ENCODE data around the gene GOLGA6L2. TPM values are rescaled to one million over a fixed set of nuclear protein-coding genes. Genes with fewer than 3 reads are reported as not detected.
A peak's percentile ranks its signal among the peaks of the same experiment; 100 is the strongest.

GOLGA6L2 gene
- total RNA-seq (2016; rRNA removed; fragmentation: Illumina TruSeq; extraction: Trizol) (not detected in 2 replicates), polyA plus RNA-seq (2011; rRNA removed) (not detected in 2 replicates), polyA minus RNA-seq (2011; rRNA and poly(A)+ RNA removed; ENCODE audit: low replicate concordance) (not detected in 2 replicates), Bru-seq, nascent RNA (not detected), BruChase-seq, experiment 1, labeled RNA remaining after a 6-hour chase (not detected), BruChase-seq, experiment 2, labeled RNA remaining after a 2-hour chase (not detected)
- not detected in 2 replicates for total RNA-seq (2016; cell fraction: cytosol; rRNA removed; fragmentation: Illumina TruSeq; extraction: Trizol; ENCODE audit: low read depth)
- total RNA-seq (2016; cell fraction: insoluble cytoplasmic fraction; rRNA removed; fragmentation: Illumina TruSeq; extraction: Trizol): not detected in 2 replicates
- total RNA-seq (2016; cell fraction: membrane; rRNA removed; fragmentation: Illumina TruSeq; extraction: Trizol): not detected in 2 replicates
- not detected in 2 replicates for total RNA-seq (2016; cell fraction: nucleus; rRNA removed; fragmentation: Illumina TruSeq; extraction: Trizol)
- not detected in 2 replicates for polyA plus RNA-seq (2011; cell fraction: cytosol; rRNA removed)
- not detected in 2 replicates for polyA plus RNA-seq (2011; cell fraction: nucleus; rRNA removed)
- polyA plus RNA-seq (2012): not detected in 2 replicates
- polyA plus RNA-seq (2016; cell fraction: cytosol; fragmentation: Illumina TruSeq; extraction: Trizol; ENCODE audit: low read depth): not detected in 2 replicates
- polyA plus RNA-seq (2016; cell fraction: insoluble cytoplasmic fraction; fragmentation: Illumina TruSeq; extraction: Trizol; ENCODE audit: low read depth): not detected in 2 replicates
- polyA plus RNA-seq (2016; cell fraction: membrane; fragmentation: Illumina TruSeq; extraction: Trizol; ENCODE audit: low read depth): not detected in 2 replicates
- polyA plus RNA-seq (2016; cell fraction: nucleus; fragmentation: Illumina TruSeq; extraction: Trizol; ENCODE audit: insufficient read depth, low read depth): not detected in 2 replicates
- polyA minus RNA-seq (2011; cell fraction: cytosol; rRNA and poly(A)+ RNA removed): not detected in 2 replicates
- not detected in 2 replicates for polyA minus RNA-seq (2011; cell fraction: nucleus; rRNA and poly(A)+ RNA removed)
- long read RNA-seq, experiment 1: 0 reads
- long read RNA-seq, experiment 2: 0 reads

DNA sequence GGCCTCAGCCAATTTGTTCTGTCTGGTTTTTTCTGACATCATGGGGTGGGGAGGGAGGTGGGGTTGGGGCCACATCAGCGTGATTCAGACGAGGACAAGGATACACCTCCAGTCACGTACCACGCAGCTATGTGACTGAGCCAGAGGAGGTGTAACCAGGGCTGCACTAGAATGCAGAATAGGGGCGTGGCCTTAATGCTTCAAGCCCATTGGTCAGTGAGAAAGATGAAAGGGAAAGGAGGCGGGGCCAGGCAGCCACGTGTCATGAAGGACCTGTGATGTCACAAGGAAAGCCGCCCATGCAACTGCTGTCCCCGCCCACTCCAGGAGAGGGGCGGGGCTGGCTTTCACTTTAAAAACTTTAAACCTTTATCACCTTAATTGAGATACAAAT, at the start of gene GOLGA6L2:
Gene GOLGA6L2 (minus strand): TSS at position 137 of the 394 bp plus-strand sequence. CDS start 62 bp downstream, at position 75.
- BruUV-seq (replicated peaks): no TSS peak
- no peak within 1 kb of the TSS for H3K9ac ChIP-seq (ENCODE audit: insufficient read depth, low read depth, low read length)
- DNase-seq (ENCODE audit: low spot score) (no peak), ATAC-seq (peak; percentile 34), FAIRE-seq (no peak)
- TF ChIP-seq MED8 (CRISPR knock-in tag; IDR thresholded peaks at IDR 0.05; ENCODE audit: insufficient replicate concordance) (no peak), CREB1 (IDR thresholded peaks at IDR 0.05) (peak; percentile 57), CREB1 (CRISPR knock-in tag; IDR thresholded peaks at IDR 0.05) (no peak), SP1 (IDR thresholded peaks at IDR 0.05) (no peak), SP1 (CRISPR knock-in tag; IDR thresholded peaks at IDR 0.05) (0 out of 2 replicates have a peak, but pooled peaks have one; percentile 42)
- H3K4me1 ChIP-seq (ENCODE audit: insufficient read depth, low read length): peaks cover 15% of the 10 kb centered on the region
- H3K27ac ChIP-seq (ENCODE audit: extremely low read length, insufficient read depth, low read length): no peak within 1 kb of the TSS
- ChIA-PET POLR2A (no interaction called here), CTCF (ENCODE audit: low intra/inter-chr PET ratio, low total read pairs) (no interaction called here)
- peaks cover 0 to 6% of the 10 kb centered on the region in 2 experiments; a peak in 1 of 5 replicates for H3K27me3 ChIP-seq (ENCODE audit: control insufficient read depth in 1 of 2, insufficient read depth in 2 of 2, low read length in 2 of 2)
- no peak within 1 kb of the TSS for H3K4me3 ChIP-seq (replicated peaks in 1 of 3; ENCODE audit: insufficient read depth in 1 of 3, low read depth in 2 of 3, low read length in 3 of 3)
- H4K20me1 ChIP-seq (ENCODE audit: insufficient read depth, low read length): no peaks in the 10 kb centered on the region
- no peaks in the 10 kb centered on the region for H3K36me3 ChIP-seq (replicated peaks in 1 of 2; ENCODE audit: control insufficient read depth in 1 of 2, insufficient read depth in 2 of 2, low read length in 2 of 2)
- WGBS (ENCODE audit: low lambda C conversion rate): 41% methylated on average over 10 of the region's 10 CpGs
- peak within 1 kb of the TSS; percentile 23; the same call in 1 of the 2 replicates for H3K4me2 ChIP-seq (ENCODE audit: low read depth, low read length)
- in situ Hi-C loops (cut with HindIII; ENCODE audit: extremely low pct_ligation_motif_present, low pct_unique_long_range_greater_than_20kb) (no loop called here), intact Hi-C loops (cut with micrococcal nuclease; ENCODE audit: unreplicated experiment) (no loop called here)
- no peaks in the 10 kb centered on the region for H3K79me2 ChIP-seq (ENCODE audit: insufficient read depth, low read length)
- no peak within 1 kb of the TSS for H2AFZ ChIP-seq (ENCODE audit: low read length)
- H3K9me3 ChIP-seq (ENCODE audit: low read length): no peaks in the 10 kb centered on the region

DNA sequence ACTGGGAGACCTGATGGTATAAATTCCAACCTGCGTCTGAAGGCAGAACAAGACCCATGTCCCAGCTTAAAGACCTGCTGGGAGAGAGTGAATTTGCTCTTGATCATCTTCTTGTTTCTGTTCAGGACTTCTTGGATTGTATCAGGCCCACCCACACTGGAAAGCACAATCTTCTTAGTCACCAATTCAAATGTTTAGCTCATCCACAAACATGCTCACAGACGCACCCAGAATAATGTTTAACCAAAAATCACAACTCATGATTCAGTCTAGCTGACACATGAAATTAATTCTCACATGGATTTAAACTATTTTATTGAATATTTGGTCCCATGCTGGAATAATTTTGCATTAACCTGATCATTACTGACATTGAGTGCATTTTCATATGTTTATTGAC, 37.8 kb upstream of the GOLGA6L2 start:
- BruUV-seq (replicated peaks): no TSS peak
- Histone ChIP-seq H3K4me1 (ENCODE audit: insufficient read depth, low read length) (no peaks in the 10 kb centered on the region), H3K4me3 (replicated peaks in 1 of 3; ENCODE audit: insufficient read depth in 1 of 3, low read depth in 2 of 3, low read length in 3 of 3) (no peak overlapping the region), H3K79me2 (ENCODE audit: insufficient read depth, low read length) (no peaks in the 10 kb centered on the region), H3K9me3 (ENCODE audit: low read length) (no peaks in the 10 kb centered on the region), H2AFZ (ENCODE audit: low read length) (no peak overlapping the region), H3K9ac (ENCODE audit: insufficient read depth, low read depth, low read length) (no peak overlapping the region), H3K36me3 (replicated peaks in 1 of 2; ENCODE audit: control insufficient read depth in 1 of 2, insufficient read depth in 2 of 2, low read length in 2 of 2) (no peaks in the 10 kb centered on the region), H3K27me3 (ENCODE audit: control insufficient read depth in 1 of 2, insufficient read depth in 2 of 2, low read length in 2 of 2) (no peaks in the 10 kb centered on the region), H4K20me1 (ENCODE audit: insufficient read depth, low read length) (no peaks in the 10 kb centered on the region), H3K4me2 (ENCODE audit: low read depth, low read length) (no peak overlapping the region), H3K27ac (ENCODE audit: extremely low read length, insufficient read depth, low read length) (no peak overlapping the region)
- in situ Hi-C loops (cut with HindIII; ENCODE audit: extremely low pct_ligation_motif_present, low pct_unique_long_range_greater_than_20kb): loop anchor here (25.0 kb wide), 1 partner anchor 152 kb away; the partner anchor contains the start of gene MAGEL2
- WGBS (ENCODE audit: low lambda C conversion rate): 0% methylated on average over 2 of the region's 2 CpGs
- POLR2A ChIA-PET: no interaction called here
- CTCF ChIA-PET (ENCODE audit: low intra/inter-chr PET ratio, low total read pairs): no interaction called here
- DNase-seq (ENCODE audit: low spot score): no peak
- FAIRE-seq: no peak
- intact Hi-C loops (cut with micrococcal nuclease; ENCODE audit: unreplicated experiment): no loop called here
- no peak for ATAC-seq
- no peak for TF ChIP-seq ZNF605 (CRISPR knock-in tag; IDR thresholded peaks at IDR 0.05)
- TF ChIP-seq MED13 (CRISPR knock-in tag; IDR thresholded peaks at IDR 0.05): no peak
- no peak for TF ChIP-seq MTF2 (CRISPR knock-in tag; IDR thresholded peaks at IDR 0.05; ENCODE audit: borderline replicate concordance)
- no peak for TF ChIP-seq ZSCAN12 (CRISPR knock-in tag; IDR thresholded peaks at IDR 0.05)
- TF ChIP-seq ZC3H4 (CRISPR knock-in tag; IDR thresholded peaks at IDR 0.05; ENCODE audit: borderline replicate concordance): no peak
- TF ChIP-seq POLR2AphosphoS5 (IDR thresholded peaks at IDR 0.05; ENCODE audit: low read depth, low read length): no peak
- no peak for TF ChIP-seq ZNF441 (CRISPR knock-in tag; IDR thresholded peaks at IDR 0.05; ENCODE audit: borderline replicate concordance)
- no peak for TF ChIP-seq HMG20A (CRISPR knock-in tag; IDR thresholded peaks at IDR 0.05; ENCODE audit: borderline replicate concordance)
- TF ChIP-seq XRCC5 (optimal IDR thresholded peaks at IDR 0.05; ENCODE audit: low read length): no peak
- no peak for TF ChIP-seq ZNF652 (CRISPR knock-in tag; IDR thresholded peaks at IDR 0.05; ENCODE audit: borderline replicate concordance, low read depth)
- TF ChIP-seq ZNF275 (CRISPR knock-in tag; IDR thresholded peaks at IDR 0.05; ENCODE audit: borderline replicate concordance): no peak
- no peak for TF ChIP-seq ZBTB42 (CRISPR knock-in tag; IDR thresholded peaks at IDR 0.05)

Data from HepG2 (cell line).